ENCODE data around the gene MDP1. TPM values are rescaled to one million over a fixed set of nuclear protein-coding genes. Genes with fewer than 3 reads are reported as not detected.

MDP1 gene
- total and polyA plus RNA-seq, 2 of the 8 experiments (the other 6 are each of a cell fraction or from before 2014, with no cell fraction given), result 17.7 to 32.2 TPM

DNA sequence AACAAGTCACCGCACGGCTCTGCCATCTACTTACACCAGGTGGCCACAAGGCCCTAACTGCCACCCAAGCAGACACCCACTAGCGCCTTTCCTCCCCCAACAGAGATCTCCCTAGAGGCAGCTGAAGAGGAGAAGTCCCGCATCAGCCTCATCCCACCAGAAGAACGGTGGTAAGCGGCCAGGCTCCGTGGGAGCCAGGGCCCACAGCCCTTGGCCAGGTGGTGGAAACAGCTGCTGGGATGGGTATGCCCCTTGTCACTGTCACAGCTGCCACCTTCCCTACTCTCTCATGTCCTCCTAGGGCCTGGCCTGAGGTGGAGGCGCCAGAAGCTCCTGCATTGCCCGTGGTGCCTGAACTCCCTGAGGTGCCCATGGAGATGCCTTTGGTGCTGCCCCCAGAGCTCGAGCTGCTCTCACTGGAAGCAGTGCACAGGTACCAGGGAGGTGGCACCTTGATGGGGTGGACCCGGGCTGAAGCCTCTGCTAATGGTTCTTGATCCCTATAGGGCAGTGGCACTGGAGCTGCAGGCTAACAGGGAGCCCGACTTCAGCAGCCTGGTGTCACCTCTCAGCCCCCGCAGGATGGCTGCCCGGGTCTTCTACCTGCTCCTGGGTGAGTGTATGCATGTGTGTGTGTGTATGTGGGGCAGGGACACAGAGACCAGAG, 36.4 kb downstream of the MDP1 start:
- no peak overlapping the region for H3K23ac ChIP-seq (ENCODE audit: insufficient read length)
- H3K27me3 ChIP-seq (replicated peaks in 1 of 4; ENCODE audit: control insufficient read depth in 3 of 4, extremely low read depth in 1 of 4, insufficient read depth in 3 of 4, low read length in 3 of 4), result no peaks in the 10 kb centered on the region
- H3K18ac ChIP-seq (ENCODE audit: extremely low read depth, low read length), result no peak overlapping the region
- 0 out of 2 replicates have a peak, but pooled peaks cover 2% of the 10 kb centered on the region for H3K79me1 ChIP-seq (ENCODE audit: low read depth, low read length)
- no peak overlapping the region for H3K4ac ChIP-seq (replicated peaks; ENCODE audit: insufficient read length, low read depth, low read length)
- H2BK15ac ChIP-seq (ENCODE audit: low read length), result no peak overlapping the region
- no peak overlapping the region for H2BK120ac ChIP-seq (replicated peaks; ENCODE audit: low read depth, low read length)
- no peak overlapping the region for H4K5ac ChIP-seq (ENCODE audit: insufficient read length, low read depth, low read length)
- no peak overlapping the region for H3K56ac ChIP-seq (replicated peaks; ENCODE audit: insufficient read length, low read depth, low read length)
- CTCF ChIA-PET (ENCODE audit: partially characterized antibody), result interaction anchor here (1.1 kb wide), 2 partner anchors 18 to 64 kb away, joined by 3 to 4 read pairs; partner anchors contain the start of gene IRF9
- H2BK5ac ChIP-seq (ENCODE audit: low read depth, low read length), result no peak overlapping the region
- no peaks in the 10 kb centered on the region for H3K79me2 ChIP-seq (ENCODE audit: control insufficient read depth in 1 of 2, insufficient read depth in 2 of 2, low read length in 2 of 2)
- H3K14ac ChIP-seq (ENCODE audit: insufficient read length), result no peak overlapping the region
- H3K27ac ChIP-seq (ENCODE audit: low read depth, low read length), result no peak overlapping the region
- H3K9me3 ChIP-seq (ENCODE audit: insufficient read depth in 2 of 2, low read depth in 1 of 2, low read length in 1 of 2), result no peaks in the 10 kb centered on the region
- no peak overlapping the region for H4K91ac ChIP-seq (replicated peaks; ENCODE audit: insufficient read length, low read length)
- DNase-seq (ENCODE audit: low read depth in 1 of 2, low spot score in 2 of 2), result no peak
- H3K4me2 ChIP-seq (ENCODE audit: insufficient read depth in 1 of 2, low read depth in 2 of 2, low read length in 2 of 2), result no peak overlapping the region
- no peaks in the 10 kb centered on the region for H3K23me2 ChIP-seq (ENCODE audit: low read depth, low read length)
- H2AK5ac ChIP-seq (ENCODE audit: low read depth, low read length), result no peak overlapping the region
- H2AFZ ChIP-seq (ENCODE audit: low read length), result no peak overlapping the region
- peaks cover 2 to 15% of the 10 kb centered on the region in 2 experiments for H4K20me1 ChIP-seq (replicated peaks in 1 of 2; ENCODE audit: control insufficient read depth in 1 of 2, insufficient read depth in 2 of 2, low read length in 2 of 2)
- H3K4me3 ChIP-seq (ENCODE audit: extremely low read depth in 1 of 4, insufficient read depth in 2 of 4, low read depth in 3 of 4, low read length in 4 of 4), result no peak overlapping the region
- no peak overlapping the region for H3K9ac ChIP-seq (replicated peaks in 1 of 4; ENCODE audit: extremely low read depth in 1 of 4, low read depth in 3 of 4, low read length in 3 of 4)
- no peak overlapping the region for H4K8ac ChIP-seq (ENCODE audit: extremely low read depth, insufficient read depth, low read length)
- H2BK20ac ChIP-seq (ENCODE audit: low read length), result no peak overlapping the region
- FAIRE-seq, result no peak
- H3K36me3 ChIP-seq (ENCODE audit: control insufficient read depth in 2 of 4, insufficient read depth in 4 of 4, low read length in 3 of 4), result peaks cover 14 to 58% (median 48%) of the 10 kb centered on the region in 4 experiments
- POLR2A ChIA-PET (ENCODE audit: partially characterized antibody), result interaction anchor here (0.6 to 10.7 kb wide), 18 partner anchors 7 to 130 kb away, joined by 3 to 158 read pairs (median 4); partner anchors contain the start of genes CHMP4A, DCAF11, IPO4 and IRF9
- H2BK12ac ChIP-seq (ENCODE audit: low read depth, low read length), result no peak overlapping the region
- H3K4me1 ChIP-seq (replicated peaks in 1 of 4; ENCODE audit: control insufficient read depth in 3 of 4, insufficient read depth in 4 of 4, low read length in 3 of 4), result no peaks in the 10 kb centered on the region
- WGBS, 2 experiments (ENCODE audit: extremely low coverage in 1 of 2, insufficient coverage in 1 of 2, insufficient read length in 1 of 2, insufficient replicate concordance in 2 of 2, low coverage in 1 of 2, low lambda C conversion rate in 2 of 2, missing lambda C conversion rate in 1 of 2), result 94% methylated on average over 14 of the region's 14 CpGs; no CpG with 5 or more reads in 1 of the 2 experiments
- TF ChIP-seq RXRA (IDR thresholded peaks at IDR 0.05; ENCODE audit: insufficient read depth, low read depth, low read length) (no peak), HDAC6 (IDR thresholded peaks at IDR 0.05; ENCODE audit: low read depth, low read length) (no peak)

All from H1 (cell line).